ENCODE data around the gene KCNV2.
"Not testable (repeated sequence)": the region's sequence is repeated elsewhere in the genome, so short reads cannot be mapped to it uniquely, and the experiment has no call there.

KCNV2 gene

GRCh38 chr9:2717385-2717784 lies at the start of gene KCNV2:
Gene KCNV2 (plus strand): TSS chr9:2717510. CDS start chr9:2717740, 230 bp downstream.
- no peak for DNase-seq (ENCODE audit: low read depth)

GRCh38 chr9:2673161-2673560 lies 44.1 kb upstream of the KCNV2 start:
- DNase-seq (ENCODE audit: low read depth), result no peak

GRCh38 chr9:2674141-2674824 lies 43.0 kb upstream of the KCNV2 start:
- DNase-seq (ENCODE audit: low read depth), result no peak

- DNase-seq (ENCODE audit: low read depth), result no peak
These were observed 41.5 kb upstream of the KCNV2 start for GRCh38 chr9:2675834-2676233.

- DNase-seq (ENCODE audit: low read depth), result no peak
These were observed 40.8 kb upstream of the KCNV2 start for GRCh38 chr9:2676466-2676865.

- no peak for DNase-seq (ENCODE audit: low read depth)
These were observed 39.1 kb upstream of the KCNV2 start for GRCh38 chr9:2677915-2678889.

GRCh38 chr9:2679011-2679410 lies 38.3 kb upstream of the KCNV2 start:
- no peak for DNase-seq (ENCODE audit: low read depth)

GRCh38 chr9:2681981-2682380 lies 35.3 kb upstream of the KCNV2 start:
- no peak for DNase-seq (ENCODE audit: low read depth)

- DNase-seq (ENCODE audit: low read depth), result no peak
These were observed 30.4 kb upstream of the KCNV2 start for GRCh38 chr9:2686911-2687310.

GRCh38 chr9:2688636-2689035 lies 28.7 kb upstream of the KCNV2 start:
- DNase-seq (ENCODE audit: low read depth), result no peak

GRCh38 chr9:2691212-2691611 lies 26.1 kb upstream of the KCNV2 start:
- no peak for DNase-seq (ENCODE audit: low read depth)

GRCh38 chr9:2691626-2692025 lies 25.7 kb upstream of the KCNV2 start:
- no peak for DNase-seq (ENCODE audit: low read depth)

GRCh38 chr9:2693056-2693455 lies 24.3 kb upstream of the KCNV2 start:
- DNase-seq (ENCODE audit: low read depth), result no peak

GRCh38 chr9:2697492-2697891 lies 19.8 kb upstream of the KCNV2 start:
- no peak for DNase-seq (ENCODE audit: low read depth)

GRCh38 chr9:2700398-2700797 lies 16.9 kb upstream of the KCNV2 start:
- no peak for DNase-seq (ENCODE audit: low read depth)

GRCh38 chr9:2700909-2701550 lies 16.3 kb upstream of the KCNV2 start:
- no peak for DNase-seq (ENCODE audit: low read depth)

- DNase-seq (ENCODE audit: low read depth), result no peak
These were observed 12.8 kb upstream of the KCNV2 start for GRCh38 chr9:2704504-2704903.

- not testable (repeated sequence) for DNase-seq (ENCODE audit: low read depth)
These were observed 10.1 kb upstream of the KCNV2 start for GRCh38 chr9:2707256-2707655.

GRCh38 chr9:2709645-2710101 lies 7.6 kb upstream of the KCNV2 start:
- DNase-seq (ENCODE audit: low read depth), result no peak

- DNase-seq (ENCODE audit: low read depth), result no peak
These were observed 5.6 kb upstream of the KCNV2 start for GRCh38 chr9:2711716-2712115.

- no peak for DNase-seq (ENCODE audit: low read depth)
These were observed 839 bp downstream of the KCNV2 start for GRCh38 chr9:2718001-2718697.

GRCh38 chr9:2718698-2719033 lies 1.4 kb downstream of the KCNV2 start:
- no peak for DNase-seq (ENCODE audit: low read depth)
